WTC11 (cell line): ENCODE measurements around the gene TMC4.

Experiments used
- ATF1 ChIP-seq: sonication (generic); formaldehyde crosslinking; IDR thresholded peaks from 2 replicates; pipeline ENCODE4 v1.8.1; 2023; ENCODE audit warnings: mild to moderate bottlenecking, moderate library complexity, missing genetic modification reagents
- ELF4 ChIP-seq: sonication (generic); formaldehyde crosslinking; IDR thresholded peaks from 2 replicates; pipeline ENCODE4 v1.8.1; 2022; ENCODE audit warnings: low read depth, mild to moderate bottlenecking, moderate library complexity, missing genetic modification reagents
- ESRRA ChIP-seq: sonication (generic); formaldehyde crosslinking; IDR thresholded peaks from 2 replicates; pipeline ENCODE4 v1.8.1; 2022; ENCODE audit warnings: mild to moderate bottlenecking, missing genetic modification reagents, borderline replicate concordance
- FOXP1 ChIP-seq: sonication (generic); formaldehyde crosslinking; IDR thresholded peaks from 2 replicates; pipeline ENCODE4 v1.8.0; 2022; ENCODE audit warnings: missing genetic modification reagents, mild to moderate bottlenecking, moderate library complexity, borderline replicate concordance
- MXD4 ChIP-seq: fragments of 250-450 bp; sonication (Bioruptor Pico); IDR thresholded peaks from 2 replicates; pipeline ENCODE4 v1.8.0; 2021; ENCODE audit warnings: mild to moderate bottlenecking, moderate library complexity, borderline replicate concordance
- NFYB ChIP-seq: sonication (generic); formaldehyde crosslinking; conservative IDR thresholded peaks from 2 replicates; pipeline ENCODE4 v1.8.0; 2022; ENCODE audit warnings: low read depth, missing genetic modification reagents
- NR2C2 ChIP-seq: sonication (generic); formaldehyde crosslinking; IDR thresholded peaks from 2 replicates; pipeline ENCODE4 v1.8.0; 2022; ENCODE audit warnings: mild to moderate bottlenecking, missing genetic modification reagents
- NR3C1 ChIP-seq: sonication (generic); formaldehyde crosslinking; conservative IDR thresholded peaks from 2 replicates; pipeline ENCODE4 v1.8.1; 2023; ENCODE audit warnings: low read depth, mild to moderate bottlenecking, missing genetic modification reagents
- SOX15 ChIP-seq: fragments of 250-450 bp; sonication (Bioruptor Pico); IDR thresholded peaks from 2 replicates; pipeline ENCODE4 v1.9.0; 2021; ENCODE audit warnings: mild to moderate bottlenecking
- TEAD4 ChIP-seq: sonication (generic); formaldehyde crosslinking; IDR thresholded peaks from 2 replicates; pipeline ENCODE4 v1.8.0; 2022; ENCODE audit warnings: mild to moderate bottlenecking, missing genetic modification reagents
- ZNF317 ChIP-seq: sonication (generic); formaldehyde crosslinking; IDR thresholded peaks from 2 replicates; pipeline ENCODE4 v1.8.1; 2023; ENCODE audit warnings: low read depth, mild to moderate bottlenecking, moderate library complexity, missing genetic modification reagents, borderline replicate concordance
- TF ChIP-seq, protein P1 (sequence below): fragments of 200-600 bp; IDR thresholded peaks from 2 replicates; pipeline ENCODE4 v1.8.0; 2022; ENCODE audit warnings: antibody characterized with exemption

DNA sequence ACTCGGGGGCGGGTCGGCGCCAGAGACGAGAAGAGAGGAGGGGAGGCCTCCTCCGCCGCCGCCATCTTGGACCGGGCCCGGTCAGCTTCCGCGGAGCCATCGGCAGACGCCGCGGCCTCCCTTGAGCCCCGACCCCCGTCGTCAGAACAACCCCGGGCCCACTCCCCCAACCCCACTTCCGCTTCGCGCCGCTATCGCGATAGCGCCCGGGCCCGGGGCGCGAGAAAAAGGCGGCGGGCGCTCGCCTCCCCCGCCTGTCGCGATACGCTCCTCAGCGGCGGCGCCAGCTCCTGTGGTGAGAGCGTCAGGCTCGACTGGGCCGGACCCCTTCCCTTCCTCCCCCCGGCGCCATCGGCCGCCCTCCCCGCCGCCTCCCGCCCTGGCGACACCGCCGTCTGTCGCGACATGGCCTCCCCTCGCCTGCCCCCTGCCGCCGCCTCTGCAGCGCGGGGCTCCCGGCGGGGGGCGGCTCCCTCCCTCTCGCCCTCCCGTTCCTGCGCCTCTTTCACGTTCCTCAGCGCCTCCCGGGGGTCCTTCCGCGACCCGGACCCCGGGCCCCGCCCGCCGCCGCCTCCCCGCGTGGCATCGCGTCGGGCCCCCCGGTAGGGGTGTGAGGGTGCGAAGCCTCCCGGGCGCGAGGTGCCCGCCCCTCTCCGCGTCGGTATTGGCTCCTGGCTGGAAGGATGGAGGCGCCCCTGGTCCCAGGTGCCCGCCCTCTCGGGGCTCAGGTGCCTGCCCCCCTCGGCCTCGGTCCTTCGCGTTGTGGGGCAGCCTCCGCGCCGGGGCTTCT, 35.1 kb downstream of the TMC4 start, which contains the start of gene CNOT3:
- TF ChIP-seq, protein P1, sequence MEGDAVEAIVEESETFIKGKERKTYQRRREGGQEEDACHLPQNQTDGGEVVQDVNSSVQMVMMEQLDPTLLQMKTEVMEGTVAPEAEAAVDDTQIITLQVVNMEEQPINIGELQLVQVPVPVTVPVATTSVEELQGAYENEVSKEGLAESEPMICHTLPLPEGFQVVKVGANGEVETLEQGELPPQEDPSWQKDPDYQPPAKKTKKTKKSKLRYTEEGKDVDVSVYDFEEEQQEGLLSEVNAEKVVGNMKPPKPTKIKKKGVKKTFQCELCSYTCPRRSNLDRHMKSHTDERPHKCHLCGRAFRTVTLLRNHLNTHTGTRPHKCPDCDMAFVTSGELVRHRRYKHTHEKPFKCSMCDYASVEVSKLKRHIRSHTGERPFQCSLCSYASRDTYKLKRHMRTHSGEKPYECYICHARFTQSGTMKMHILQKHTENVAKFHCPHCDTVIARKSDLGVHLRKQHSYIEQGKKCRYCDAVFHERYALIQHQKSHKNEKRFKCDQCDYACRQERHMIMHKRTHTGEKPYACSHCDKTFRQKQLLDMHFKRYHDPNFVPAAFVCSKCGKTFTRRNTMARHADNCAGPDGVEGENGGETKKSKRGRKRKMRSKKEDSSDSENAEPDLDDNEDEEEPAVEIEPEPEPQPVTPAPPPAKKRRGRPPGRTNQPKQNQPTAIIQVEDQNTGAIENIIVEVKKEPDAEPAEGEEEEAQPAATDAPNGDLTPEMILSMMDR, result no peak; the same call in 1 of the 2 replicates
- TF ChIP-seq SOX15 (CRISPR knock-in tag) (no peak), ATF1 (CRISPR knock-in tag) (no peak), TEAD4 (CRISPR knock-in tag) (no peak), MXD4 (no peak), NR2C2 (no peak), ESRRA (CRISPR knock-in tag) (no peak), FOXP1 (CRISPR knock-in tag) (no peak), NFYB (CRISPR knock-in tag) (no peak), NR3C1 (no peak), ZNF317 (CRISPR knock-in tag) (no peak), ELF4 (CRISPR knock-in tag) (no peak)
